ELF-1 (cell line): ENCODE results near the gene TMEM253.

Source experiments
- DNase-seq: peaks from one replicate; pipeline ENCODE4 v3.0.0-alpha.2; 2016; ENCODE audit warnings: low read depth, low spot score

TMEM253 gene

GRCh38 chr14:21100931-21101330 lies at the start of gene TMEM253:
TMEM253 (plus strand) TSS chr14:21101066; CDS start chr14:21101344, 278 bp downstream.
- DNase-seq: no peak

GRCh38 chr14:21053184-21054122 lies 47.4 kb upstream of the TMEM253 start:
- DNase-seq: no peak

GRCh38 chr14:21054123-21054767 lies 46.6 kb upstream of the TMEM253 start:
- no peak for DNase-seq

- no peak for DNase-seq
These were observed 46.1 kb upstream of the TMEM253 start for GRCh38 chr14:21054768-21055145.

- DNase-seq: no peak
These were observed 45.3 kb upstream of the TMEM253 start for GRCh38 chr14:21055432-21056117.

- no peak for DNase-seq
These were observed 44.2 kb upstream of the TMEM253 start for GRCh38 chr14:21056520-21057163.

- no peak for DNase-seq
These were observed 42.8 kb upstream of the TMEM253 start, which contains the start of gene RNASE8 for GRCh38 chr14:21057803-21058675. RNASE8 (plus strand) TSS chr14:21057822; CDS start chr14:21057893, 71 bp downstream.

- no peak for DNase-seq
These were observed 42.0 kb upstream of the TMEM253 start for GRCh38 chr14:21058903-21059302.

GRCh38 chr14:21059842-21060613 lies 40.8 kb upstream of the TMEM253 start:
- no peak for DNase-seq

- no peak for DNase-seq
These were observed 40.1 kb upstream of the TMEM253 start for GRCh38 chr14:21060614-21061346.

- no peak for DNase-seq
These were observed 39.6 kb upstream of the TMEM253 start for GRCh38 chr14:21061347-21061668.

- DNase-seq: no peak
These were observed 37.4 kb upstream of the TMEM253 start for GRCh38 chr14:21063479-21063878.

GRCh38 chr14:21066882-21067502 lies 33.9 kb upstream of the TMEM253 start:
- DNase-seq: peak; percentile 14

GRCh38 chr14:21068521-21069387 lies 32.1 kb upstream of the TMEM253 start:
- peak; percentile 72 for DNase-seq

- peak; percentile 83 for DNase-seq
These were observed 31.3 kb upstream of the TMEM253 start for GRCh38 chr14:21069388-21070082.

GRCh38 chr14:21070083-21070609 lies 30.7 kb upstream of the TMEM253 start, which contains the start of gene ARHGEF40:
ARHGEF40 (plus strand) TSS chr14:21070304; CDS start chr14:21070397, 93 bp downstream.
- peak; percentile 42 for DNase-seq
